HCT116 (cell line): Measurements from ENCODE around the gene HEG1. TPM values are rescaled to one million over a fixed set of nuclear protein-coding genes. Genes with fewer than 3 reads are reported as not detected.

Experiments used
- ATAC-seq: fragments of 200-7000 bp; cut with Tn5 transposase; 2 replicates; pipeline ENCODE4 v1.9.1; 2020; ENCODE audit warnings: mild to moderate bottlenecking, moderate library complexity
- BruUV-seq: library from RNA; stranded (reverse); fragments of 400-500 nt; replicated peaks from 2 replicates; lab custom pipeline; 2021; lab: Mats Ljungman, UMichigan
- CTCF ChIA-PET: fragments of 300-600 bp; sonication (Branson Sonifier 250); formaldehyde crosslinking; loops from one replicate; lab custom pipeline; 2021; ENCODE audit warnings: antibody characterized with exemption; lab: Charles Lee
- POLR2A ChIA-PET: fragments of 300-600, 350-600 bp; sonication (Branson Sonifier 250); formaldehyde crosslinking; loops from one replicate; lab custom pipeline; 2021; ENCODE audit warnings: antibody characterized with exemption; lab: Charles Lee
- RAD21 ChIA-PET, 2 experiments: fragments of 300-600 bp; sonication (Branson Sonifier 250); formaldehyde crosslinking; loops; one replicate each; lab custom pipeline; 2023; ENCODE audit warnings: low total read pairs in 2 of 2; ENCODE audit not compliant: uncharacterized antibody in 2 of 2, unreplicated experiment in 2 of 2, low non-redundant PET in 1 of 2; lab: Charles Lee
- DNase-seq: peaks from one replicate; pipeline ENCODE4 v3.0.0-alpha.2; 2010; ENCODE audit warnings: low read depth, low spot score
- H2AFZ ChIP-seq: fragments of 200-600 bp; shearing (Covaris generic), sonication (generic); 2 replicates; pipeline ENCODE4 v1.6.1; 2017; ENCODE audit warnings: low read depth, mixed run types, mixed read lengths, antibody characterized with exemption, low read length; ENCODE audit not compliant: poor library complexity, severe bottlenecking
- H3K27ac ChIP-seq: 2 replicates; pipeline ENCODE4 v1.5.1; 2012; ENCODE audit warnings: low read depth, low read length
- H3K27me3 ChIP-seq: fragments of 200-600 bp; sonication (generic); 2 replicates; pipeline ENCODE4 v1.6.1; 2016; ENCODE audit warnings: mixed run types, low read length, mixed read lengths; ENCODE audit not compliant: insufficient read depth
- H3K36me3 ChIP-seq, 2 experiments: fragments of 200-500 bp in 1 of 2; fragments of 200-600 bp in 1 of 2; sonication (Bioruptor generic) in 1 of 2; sonication (generic) in 1 of 2; 2 replicates each; pipeline versions ENCODE4 v1.5.1 to v1.6.1; 2014 to 2016; ENCODE audit warnings: low read length in 2 of 2, inconsistent platforms in 1 of 2, mixed read lengths in 1 of 2, mixed run types in 1 of 2; ENCODE audit not compliant: insufficient read depth in 2 of 2, control insufficient read depth in 1 of 2
- H3K4me1 ChIP-seq, 2 experiments: fragments of 200-600 bp in 1 of 2; sonication (generic) in 1 of 2; 2 replicates each; pipeline versions ENCODE4 v1.5.1 to v1.6.1; 2012 to 2017; ENCODE audit warnings: low read length in 2 of 2, inconsistent platforms in 1 of 2, mild to moderate bottlenecking in 1 of 2, mixed read lengths in 1 of 2, mixed run types in 1 of 2, moderate library complexity in 1 of 2; ENCODE audit not compliant: insufficient read depth in 2 of 2, control insufficient read depth in 1 of 2
- H3K4me2 ChIP-seq: fragments of 200-600 bp; sonication (generic); 2 replicates; pipeline ENCODE4 v1.6.1; 2017; ENCODE audit warnings: mixed run types, low read length, mixed read lengths
- H3K4me3 ChIP-seq, 2 experiments: fragments of 200-600 bp in 1 of 2; sonication (generic) in 1 of 2; replicated peaks in 1 of 2; 2 replicates each; pipeline ENCODE4 v1.5.1; 2011 to 2016; ENCODE audit warnings: low read length in 2 of 2, control low read depth in 1 of 2, low read depth in 1 of 2, mild to moderate bottlenecking in 1 of 2, mixed read lengths in 1 of 2, mixed run types in 1 of 2
- H3K79me2 ChIP-seq: fragments of 200-600 bp; sonication (generic); 2 replicates; pipeline ENCODE4 v1.6.1; 2017; ENCODE audit warnings: mild to moderate bottlenecking, mixed run types, low read length, moderate library complexity, mixed read lengths; ENCODE audit not compliant: insufficient read depth
- H3K9ac ChIP-seq: fragments of 200-600 bp; sonication (generic); 2 replicates; pipeline ENCODE4 v1.6.1; 2016; ENCODE audit warnings: low read length, mixed read lengths
- H3K9me2 ChIP-seq: fragments of 200-600 bp; sonication (generic), shearing (Covaris generic); 2 replicates; pipeline ENCODE4 v1.6.1; 2017; ENCODE audit warnings: mixed run types, mild to moderate bottlenecking, moderate library complexity; ENCODE audit not compliant: insufficient read depth
- H3K9me3 ChIP-seq, 2 experiments: fragments of 200-500 bp in 1 of 2; fragments of 200-600 bp in 1 of 2; sonication (Bioruptor generic) in 1 of 2; sonication (generic) in 1 of 2; 2 replicates each; pipeline ENCODE4 v1.6.1; 2014 to 2017; ENCODE audit warnings: low read length in 2 of 2, mixed read lengths in 2 of 2, inconsistent platforms in 1 of 2, low read depth in 1 of 2, mild to moderate bottlenecking in 1 of 2, mixed run types in 1 of 2, moderate library complexity in 1 of 2; ENCODE audit not compliant: control insufficient read depth in 1 of 2, insufficient read depth in 1 of 2
- H4K20me1 ChIP-seq: fragments of 200-600 bp; sonication (generic), shearing (Covaris generic); 2 replicates; pipeline ENCODE4 v1.6.1; 2017; ENCODE audit warnings: mixed run types, mild to moderate bottlenecking, moderate library complexity; ENCODE audit not compliant: insufficient read depth
- ATF3 ChIP-seq: IDR thresholded peaks from 2 replicates; pipeline ENCODE4 v1.6.1; 2012
- CEBPB ChIP-seq: IDR thresholded peaks from 2 replicates; pipeline ENCODE4 v1.6.1; 2012; ENCODE audit warnings: low read depth
- CTCF ChIP-seq, 3 experiments: fragments of 200-600 bp in 1 of 3; sonication (generic) in 1 of 3; IDR thresholded peaks in 2 of 3; conservative IDR thresholded peaks in 1 of 3; 2 replicates each; pipeline ENCODE4 v1.5.1; 2012 to 2017; ENCODE audit warnings: low read depth in 2 of 3, low read length in 2 of 3, antibody characterized with exemption in 1 of 3, borderline replicate concordance in 1 of 3, control low read depth in 1 of 3, mild to moderate bottlenecking in 1 of 3, mixed read lengths in 1 of 3, mixed run types in 1 of 3, moderate library complexity in 1 of 3; ENCODE audit not compliant: insufficient read depth in 1 of 3
- EGR1 ChIP-seq: IDR thresholded peaks from 2 replicates; pipeline ENCODE4 v1.6.1; 2012; ENCODE audit warnings: low read depth
- EZH2 ChIP-seq: fragments of 200-600 bp; sonication (generic); IDR thresholded peaks from 2 replicates; pipeline ENCODE4 v1.6.1; 2017; ENCODE audit warnings: antibody characterized with exemption, mixed run types
- EZH2phosphoT487 ChIP-seq: fragments of 200-600 bp; IDR thresholded peaks from 2 replicates; pipeline ENCODE4 v1.6.1; 2018; ENCODE audit warnings: antibody characterized with exemption, borderline replicate concordance
- FOSL1 ChIP-seq: IDR thresholded peaks from 2 replicates; pipeline ENCODE4 v1.6.1; 2012; ENCODE audit warnings: low read depth
- JUND ChIP-seq: IDR thresholded peaks from 2 replicates; pipeline ENCODE4 v1.6.1; 2012
- MAX ChIP-seq: IDR thresholded peaks from 2 replicates; pipeline ENCODE4 v1.6.1; 2012
- POLR2A ChIP-seq: IDR thresholded peaks from 2 replicates; pipeline ENCODE4 v1.7.0; 2011; ENCODE audit warnings: borderline replicate concordance; ENCODE audit not compliant: insufficient read depth, insufficient read length; ENCODE audit errors: extremely low read depth
- REST ChIP-seq: IDR thresholded peaks from 2 replicates; pipeline ENCODE4 v1.6.1; 2012; ENCODE audit warnings: low read depth
- SIN3A ChIP-seq: IDR thresholded peaks from 2 replicates; pipeline ENCODE4 v1.6.1; 2012; ENCODE audit warnings: low read depth
- SP1 ChIP-seq: IDR thresholded peaks from 2 replicates; pipeline ENCODE4 v1.6.1; 2012; ENCODE audit warnings: low read depth
- SRF ChIP-seq: IDR thresholded peaks from 2 replicates; pipeline ENCODE4 v1.6.1; 2012; ENCODE audit warnings: low read depth
- TCF7L2 ChIP-seq: IDR thresholded peaks from 2 replicates; pipeline ENCODE4 v1.7.0; 2011; ENCODE audit warnings: borderline replicate concordance, inconsistent platforms; ENCODE audit not compliant: insufficient read depth, insufficient read length; ENCODE audit errors: extremely low read depth
- YY1 ChIP-seq: IDR thresholded peaks from 2 replicates; pipeline ENCODE4 v1.6.1; 2011; ENCODE audit warnings: low read length, low read depth, moderate library complexity, mild to moderate bottlenecking; ENCODE audit not compliant: insufficient replicate concordance; ENCODE audit errors: extremely low read depth
- ZBTB33 ChIP-seq: IDR thresholded peaks from 2 replicates; pipeline ENCODE4 v1.6.1; 2011; ENCODE audit warnings: mild to moderate bottlenecking, low read length, moderate library complexity; ENCODE audit not compliant: insufficient replicate concordance; ENCODE audit errors: extremely low read depth
- ZFX ChIP-seq: fragments of 450-650 bp; IDR thresholded peaks from 2 replicates; pipeline ENCODE4 v1.6.1; 2017
- intact Hi-C: fragments of 100-400 bp; cut with micrococcal nuclease; formaldehyde crosslinking; loops from 2 replicates; pipeline ENCODE4 v1.10.0; 2022
- total RNA-seq: library from RNA; stranded (reverse); gene quantifications from one replicate; pipeline ENCODE4 v1.2.1, GENCODE V29; 2021; ENCODE audit not compliant: unreplicated experiment

HEG1 gene
- total RNA-seq, 1 experiment from 2014 or later = 2.6 TPM

- no peak overlapping the region for H3K4me3 ChIP-seq
- H3K27me3 ChIP-seq = no peaks in the 10 kb centered on the region
- no peak for TF ChIP-seq EZH2phosphoT487
- no peak for TF ChIP-seq ATF3
- no peak for TF ChIP-seq ZFX
- no peak for TF ChIP-seq EGR1
- no peak for TF ChIP-seq YY1
- TF ChIP-seq CEBPB = no peak
- no peak for TF ChIP-seq ZBTB33
- TF ChIP-seq MAX = no peak
- no peak for TF ChIP-seq POLR2A
- no peak for TF ChIP-seq TCF7L2
- no peak for TF ChIP-seq CTCF (IDR thresholded peaks at IDR 0.05 in 2 of 3, conservative IDR thresholded peaks at IDR 0.05 in 1 of 3; ENCODE audit: borderline replicate concordance in 1 of 3, insufficient read depth in 1 of 3, low read depth in 2 of 3, low read length in 2 of 3)
- no peak for TF ChIP-seq SP1
- no peak for TF ChIP-seq EZH2
- no peak for TF ChIP-seq SRF
- TF ChIP-seq FOSL1 = no peak
- no peak for TF ChIP-seq JUND
- TF ChIP-seq SIN3A = no peak
- no peak for TF ChIP-seq REST
- H3K36me3 ChIP-seq = no peaks in the 10 kb centered on the region
- H4K20me1 ChIP-seq = no peaks in the 10 kb centered on the region
- H3K4me1 ChIP-seq = no peaks in the 10 kb centered on the region
- ChIA-PET POLR2A (no interaction called here), RAD21 (no interaction called here), CTCF (no interaction called here)
- DNase-seq (no peak), ATAC-seq (no peak)
- H3K4me2 ChIP-seq = no peak overlapping the region
- no TSS peak for BruUV-seq
- intact Hi-C loops = no loop called here
- H3K79me2 ChIP-seq = no peaks in the 10 kb centered on the region
- no peaks in the 10 kb centered on the region for H3K9me3 ChIP-seq
- no peaks in the 10 kb centered on the region for H3K9me2 ChIP-seq
- no peak overlapping the region for H2AFZ ChIP-seq
- H3K9ac ChIP-seq = no peak overlapping the region
- H3K27ac ChIP-seq = no peak overlapping the region
Observed at GRCh38 chr3:124997303-124998246, 58.2 kb downstream of the HEG1 start.
